ENCODE data around the gene EGLN1. TPM values are rescaled to one million over a fixed set of nuclear protein-coding genes. Genes with fewer than 3 reads are reported as not detected.
"Not testable (repeated sequence)": the region's sequence is repeated elsewhere in the genome, so short reads cannot be mapped to it uniquely, and the experiment has no call there.

Gene EGLN1
- total RNA-seq, 1 donor from 2014 or later, result 47.8 TPM

DNA sequence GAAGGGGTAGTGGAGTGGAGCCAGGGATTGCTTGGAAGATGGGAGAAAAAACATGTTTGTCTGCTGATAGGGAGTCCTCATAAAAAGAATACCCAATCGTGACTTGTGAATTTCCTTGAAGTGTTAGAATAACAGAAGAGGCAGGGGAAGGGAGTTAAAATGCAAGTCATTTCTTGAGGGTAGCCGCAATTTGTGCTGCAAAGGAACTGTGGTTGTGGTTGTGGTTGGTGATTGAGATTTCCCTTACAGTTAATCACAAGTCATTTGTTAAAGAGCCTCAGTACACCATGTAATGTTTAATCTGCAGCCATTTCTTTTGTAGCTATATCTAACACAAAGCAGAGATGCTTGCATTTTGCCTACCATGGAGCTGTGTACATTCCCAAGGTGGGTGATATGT is 38.5 kb upstream of the EGLN1 start:
- TF ChIP-seq, protein P1, sequence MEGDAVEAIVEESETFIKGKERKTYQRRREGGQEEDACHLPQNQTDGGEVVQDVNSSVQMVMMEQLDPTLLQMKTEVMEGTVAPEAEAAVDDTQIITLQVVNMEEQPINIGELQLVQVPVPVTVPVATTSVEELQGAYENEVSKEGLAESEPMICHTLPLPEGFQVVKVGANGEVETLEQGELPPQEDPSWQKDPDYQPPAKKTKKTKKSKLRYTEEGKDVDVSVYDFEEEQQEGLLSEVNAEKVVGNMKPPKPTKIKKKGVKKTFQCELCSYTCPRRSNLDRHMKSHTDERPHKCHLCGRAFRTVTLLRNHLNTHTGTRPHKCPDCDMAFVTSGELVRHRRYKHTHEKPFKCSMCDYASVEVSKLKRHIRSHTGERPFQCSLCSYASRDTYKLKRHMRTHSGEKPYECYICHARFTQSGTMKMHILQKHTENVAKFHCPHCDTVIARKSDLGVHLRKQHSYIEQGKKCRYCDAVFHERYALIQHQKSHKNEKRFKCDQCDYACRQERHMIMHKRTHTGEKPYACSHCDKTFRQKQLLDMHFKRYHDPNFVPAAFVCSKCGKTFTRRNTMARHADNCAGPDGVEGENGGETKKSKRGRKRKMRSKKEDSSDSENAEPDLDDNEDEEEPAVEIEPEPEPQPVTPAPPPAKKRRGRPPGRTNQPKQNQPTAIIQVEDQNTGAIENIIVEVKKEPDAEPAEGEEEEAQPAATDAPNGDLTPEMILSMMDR (IDR thresholded peaks at IDR 0.05), result no peak
- no peaks in the 10 kb centered on the region for H3K4me1 ChIP-seq

DNA sequence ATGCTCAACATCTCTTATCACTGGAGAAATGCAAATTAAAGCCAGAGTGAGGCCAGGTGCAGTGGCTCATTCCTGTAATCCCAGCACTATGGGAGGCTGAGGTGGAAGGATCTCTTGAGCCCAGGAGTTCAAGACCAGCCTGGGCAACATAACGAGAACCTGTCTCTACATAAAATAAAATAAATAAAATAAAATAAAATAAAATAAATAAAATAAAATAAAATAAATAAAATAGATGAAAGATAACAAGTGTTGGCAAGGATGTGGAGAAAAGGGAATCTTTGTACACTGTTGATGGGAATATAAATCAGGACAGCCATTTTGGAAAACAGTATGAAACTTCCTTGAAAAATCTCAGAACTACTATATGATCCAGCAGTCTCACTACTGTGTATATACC is 37.4 kb upstream of the EGLN1 start:
- H3K4me3 ChIP-seq; DNase-seq (ENCODE audit: low spot score in 2 of 2); H3K27me3 ChIP-seq; intact Hi-C loops (cut with DNase I); H3K27ac ChIP-seq; H3K4me1 ChIP-seq; H3K36me3 ChIP-seq: not testable (repeated sequence)
- peaks cover 0 to 19% of the 10 kb centered on the region in 2 donors for H3K9me3 ChIP-seq

More for the DNA sequence above, 38.5 kb upstream of the EGLN1 start:
- no peaks in the 10 kb centered on the region for H3K36me3 ChIP-seq
- intact Hi-C loops (cut with DNase I), result no loop called here
- no peaks in the 10 kb centered on the region for H3K27me3 ChIP-seq
- H3K9me3 ChIP-seq, result peaks cover 0 to 19% of the 10 kb centered on the region in 2 donors
- H3K4me3 ChIP-seq, result no peak overlapping the region
- no peak overlapping the region for H3K27ac ChIP-seq
- DNase-seq (ENCODE audit: low spot score in 2 of 2), result no peak

DNA sequence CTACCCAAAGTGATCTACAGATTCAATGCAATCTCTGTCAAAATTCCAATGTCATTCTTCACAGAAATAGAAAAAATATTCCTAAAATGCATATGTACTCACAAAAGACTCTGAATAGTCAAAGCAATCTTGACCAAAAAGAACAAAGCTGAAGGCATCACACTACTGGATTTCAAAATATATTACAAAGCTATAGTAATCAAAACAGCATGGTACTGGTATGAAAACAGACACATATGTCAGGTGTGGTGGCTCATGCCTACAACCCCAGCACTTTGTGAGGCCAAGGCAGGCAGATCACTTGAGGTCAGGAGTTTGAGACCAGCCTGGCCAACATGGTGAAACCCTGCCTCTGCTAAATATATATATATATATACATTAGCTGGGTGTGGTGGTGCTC is 35.9 kb upstream of the EGLN1 start:
- DNase-seq (ENCODE audit: low spot score in 2 of 2); H3K27ac ChIP-seq; H3K27me3 ChIP-seq; H3K4me1 ChIP-seq; intact Hi-C loops (cut with DNase I); H3K4me3 ChIP-seq; H3K36me3 ChIP-seq: not testable (repeated sequence)
- H3K9me3 ChIP-seq, result peaks cover 0 to 19% of the 10 kb centered on the region in 2 donors

DNA sequence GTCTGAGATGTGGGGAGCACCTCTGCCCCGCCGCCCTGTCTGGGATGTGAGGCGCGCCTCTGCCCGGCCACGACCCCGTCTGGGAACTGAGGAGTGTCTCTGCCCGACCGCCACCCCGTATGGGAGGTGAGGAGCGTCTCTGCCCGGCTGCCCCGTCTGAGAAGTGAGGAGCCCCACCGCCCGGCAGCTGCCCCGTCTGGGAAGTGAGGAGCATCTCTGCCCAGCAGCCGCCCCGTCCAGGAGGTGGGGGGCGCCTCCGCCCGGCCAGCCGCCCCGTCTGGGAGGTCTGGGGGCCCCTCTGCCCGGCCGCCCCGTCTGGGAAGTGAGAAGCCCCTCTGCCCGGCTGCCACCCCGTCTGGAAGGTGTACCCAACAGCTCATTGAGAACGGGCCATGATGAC is 32.0 kb upstream of the EGLN1 start:
- H3K4me1 ChIP-seq; DNase-seq (ENCODE audit: low spot score in 2 of 2); intact Hi-C loops (cut with DNase I); H3K27me3 ChIP-seq; H3K27ac ChIP-seq; H3K4me3 ChIP-seq; H3K36me3 ChIP-seq: not testable (repeated sequence)
- H3K9me3 ChIP-seq, result peaks cover 0 to 19% of the 10 kb centered on the region in 2 donors

DNA sequence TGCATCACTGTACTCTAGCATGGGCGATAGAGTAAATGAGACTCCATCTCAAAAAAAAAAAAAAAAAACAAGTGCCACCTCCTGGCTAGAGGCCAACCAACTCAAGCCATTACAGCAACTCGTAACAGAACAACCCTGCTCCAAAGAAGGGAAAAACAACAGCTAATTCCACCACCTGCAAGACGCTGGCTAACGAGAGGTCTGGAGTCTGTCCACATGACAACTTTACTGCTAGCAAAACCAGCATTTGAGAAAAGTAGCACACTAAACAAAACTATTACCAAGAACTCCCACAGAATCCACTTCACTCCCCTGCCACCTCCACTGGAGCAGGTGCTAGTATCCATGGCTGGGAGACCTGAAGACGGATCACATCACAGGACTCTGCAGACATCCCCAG is 24.1 kb upstream of the EGLN1 start:
- H3K4me1 ChIP-seq, result no peaks in the 10 kb centered on the region
- DNase-seq (ENCODE audit: low spot score in 2 of 2), result no peak
- TF ChIP-seq, protein P1 (IDR thresholded peaks at IDR 0.05), result no peak
- H3K9me3 ChIP-seq, result peaks cover 4 to 10% of the 10 kb centered on the region in 2 donors
- H3K27me3 ChIP-seq, result no peaks in the 10 kb centered on the region
- no peaks in the 10 kb centered on the region for H3K36me3 ChIP-seq
- intact Hi-C loops (cut with DNase I), result no loop called here
- no peak overlapping the region for H3K27ac ChIP-seq
- H3K4me3 ChIP-seq, result no peak overlapping the region

DNA sequence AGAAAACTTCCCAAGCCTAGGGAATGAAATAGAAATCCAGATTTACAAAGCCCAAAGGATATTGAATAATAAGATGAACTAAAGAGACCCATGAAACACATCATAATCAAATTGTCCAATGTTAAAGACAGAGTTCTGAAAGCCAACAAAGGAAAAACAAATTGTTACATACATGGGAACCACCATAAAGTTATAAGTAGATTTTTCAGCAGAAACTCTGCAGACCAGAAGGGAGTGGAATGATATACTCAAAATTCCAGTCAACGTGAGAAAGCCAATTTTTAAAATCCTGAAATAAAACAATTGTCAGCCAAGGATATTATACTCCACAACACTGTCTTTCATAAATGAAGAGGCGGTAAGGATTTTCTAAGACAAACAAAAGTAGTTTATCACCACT is 22.0 kb upstream of the EGLN1 start:
- H3K27ac ChIP-seq, result no peak overlapping the region
- H3K9me3 ChIP-seq, result peaks cover 4 to 10% of the 10 kb centered on the region in 2 donors
- no peaks in the 10 kb centered on the region for H3K36me3 ChIP-seq
- TF ChIP-seq, protein P1 (IDR thresholded peaks at IDR 0.05), result no peak
- DNase-seq (ENCODE audit: low spot score in 2 of 2), result no peak
- H3K4me1 ChIP-seq, result no peaks in the 10 kb centered on the region
- intact Hi-C loops (cut with DNase I), result no loop called here
- H3K4me3 ChIP-seq, result no peak overlapping the region
- H3K27me3 ChIP-seq, result no peaks in the 10 kb centered on the region

DNA sequence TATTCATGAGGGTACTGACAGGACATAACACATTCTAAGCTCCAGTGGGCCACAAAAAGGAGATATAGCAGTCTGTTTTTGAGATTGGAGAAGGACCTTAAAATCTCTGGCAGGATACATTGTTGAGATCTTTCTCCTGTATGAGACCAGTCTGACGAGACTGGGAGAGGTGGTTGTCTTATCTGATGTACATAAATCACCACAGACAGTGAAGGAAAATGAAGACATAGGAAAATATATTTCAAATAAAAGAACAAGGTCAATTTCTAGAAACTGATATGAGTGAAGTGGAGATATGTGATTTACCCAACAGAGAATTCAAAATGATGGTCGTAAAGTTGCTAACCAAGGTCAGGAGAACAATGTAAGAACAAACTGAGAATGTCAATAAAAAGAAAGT is 21.3 kb upstream of the EGLN1 start:
- Histone ChIP-seq H3K36me3 (no peaks in the 10 kb centered on the region), H3K9me3 (peaks cover 4 to 9% of the 10 kb centered on the region in 2 donors), H3K27me3 (no peaks in the 10 kb centered on the region), H3K27ac (no peak overlapping the region), H3K4me3 (no peak overlapping the region), H3K4me1 (no peaks in the 10 kb centered on the region)
- no peak for DNase-seq (ENCODE audit: low spot score in 2 of 2)
- TF ChIP-seq, protein P1 (IDR thresholded peaks at IDR 0.05), result no peak
- intact Hi-C loops (cut with DNase I), result no loop called here

All from ascending aorta (tissue), 2 donors.